Lung (tissue), 12 donors: ENCODE results near the gene UNC5A. TPM values are rescaled to one million over a fixed set of nuclear protein-coding genes. Genes with fewer than 3 reads are reported as not detected.

Source experiments
- ATAC-seq: fragments of 200-7000 bp; cut with Tn5 transposase; one replicate; pipeline ENCODE4 v1.9.1; 2020; ENCODE audit warnings: moderate number of reproducible peaks; ENCODE audit not compliant: insufficient read depth, low FRiP score
- DNase-seq, 3 donors: peaks; one replicate each; pipeline ENCODE4 v3.0.0-alpha.2; 2013 to 2017
- H3K27ac ChIP-seq, 2 donors: one replicate each; pipeline ENCODE4 v1.5.1; 2013; ENCODE audit warnings: mild to moderate bottlenecking in 2 of 2, moderate library complexity in 2 of 2, control low read depth in 1 of 2, inconsistent platforms in 1 of 2, low read depth in 1 of 2, low read length in 1 of 2
- H3K27me3 ChIP-seq, 3 donors: one replicate each; pipeline ENCODE4 v1.5.1; 2013; ENCODE audit warnings: low read length in 2 of 3; ENCODE audit not compliant: control insufficient read depth in 3 of 3, insufficient read depth in 3 of 3
- H3K36me3 ChIP-seq, 4 donors: one replicate each; pipeline ENCODE4 v1.5.1; 2013; ENCODE audit warnings: low read length in 4 of 4, mild to moderate bottlenecking in 1 of 4, moderate library complexity in 1 of 4; ENCODE audit not compliant: control insufficient read depth in 4 of 4, insufficient read depth in 4 of 4
- H3K4me1 ChIP-seq, 5 donors: one replicate each; pipeline ENCODE4 v1.5.1; 2013; ENCODE audit warnings: low read length in 5 of 5, mild to moderate bottlenecking in 2 of 5, moderate library complexity in 1 of 5; ENCODE audit not compliant: control insufficient read depth in 5 of 5, insufficient read depth in 5 of 5
- H3K4me3 ChIP-seq: one replicate; pipeline ENCODE4 v1.5.1; 2013; ENCODE audit warnings: mild to moderate bottlenecking, control low read depth, moderate library complexity
- H3K9ac ChIP-seq, 2 donors: one replicate each; pipeline ENCODE4 v1.5.1; 2013; ENCODE audit warnings: low read length in 2 of 2, control low read depth in 1 of 2; ENCODE audit not compliant: insufficient read depth in 1 of 2
- H3K9me3 ChIP-seq, 4 donors: one replicate each; pipeline ENCODE4 v1.5.1; 2013; ENCODE audit warnings: low read length in 3 of 4, mild to moderate bottlenecking in 1 of 4, moderate library complexity in 1 of 4; ENCODE audit not compliant: control insufficient read depth in 4 of 4, insufficient read depth in 3 of 4
- CTCF ChIP-seq: IDR thresholded peaks from 2 replicates; pipeline ENCODE4 v1.5.1; 2012; ENCODE audit warnings: mild to moderate bottlenecking; ENCODE audit errors: control extremely low read depth, extremely low read depth
- WGBS, 2 donors: extraction: QIAGEN DNeasy Blood & Tissue Kit; methylation state at CpG; one replicate each; pipeline ENCODE4 v1.1.7; 2013; 5-methylcytosine and 5-hydroxymethylcytosine counted together
- polyA plus RNA-seq, 2 donors: library from polyadenylated mRNA; stranded (reverse); fragments of 200-250 nt; gene quantifications; one replicate each; pipeline ENCODE4 v1.2.1, GENCODE V29; 2013
- total RNA-seq, 2 donors: library from RNA; depleted of rRNA in 1 of 2; stranded (reverse); fragments of >200 nt in 1 of 2; gene quantifications; one replicate each; pipeline ENCODE4 v1.2.1, GENCODE V29; 2014 to 2021
- donor health status: control.
- donor health status: control.
- donor health status: Bipolar disorder and iron deficiency.
- donor health status: healthy.
- donor health status: DM: yes; HTN: yes; CAD: no.

Gene UNC5A
- total and polyA plus RNA-seq, 4 donors: 0.08 to 0.40 (median 0.13) TPM

- Histone ChIP-seq H3K36me3 (no peaks in the 10 kb centered on the region), H3K27me3 (peaks cover 0 to 22% (median 5%) of the 10 kb centered on the region in 3 donors), H3K4me3 (no peak overlapping the region), H3K9ac (no peak overlapping the region), H3K4me1 (peaks cover 0 to 17% (median 10%) of the 10 kb centered on the region in 5 donors), H3K9me3 (no peaks in the 10 kb centered on the region), H3K27ac (no peak overlapping the region)
- DNase-seq (peak; percentile 16 to 29 (median 21)), ATAC-seq (no peak)
- 19 to 20% methylated on average over 11 to 15 of the region's 15 CpGs for WGBS, 2 donors
- TF ChIP-seq CTCF: no peak
Observed at GRCh38 chr5:176784218-176785165, 25.9 kb upstream of the UNC5A start.

GRCh38 chr5:176785184-176786145, 24.9 kb upstream of the UNC5A start:
- WGBS, 2 donors: 46 to 54% methylated on average over 27 of the region's 27 CpGs
- no peak overlapping the region for H3K9ac ChIP-seq

GRCh38 chr5:176787676-176788075, 22.7 kb upstream of the UNC5A start:
- Histone ChIP-seq H3K4me1 (peaks cover 0 to 4% (median 0%) of the 10 kb centered on the region in 5 donors), H3K27ac (no peak overlapping the region), H3K9ac (no peak overlapping the region), H3K36me3 (no peaks in the 10 kb centered on the region), H3K4me3 (no peak overlapping the region), H3K9me3 (no peaks in the 10 kb centered on the region), H3K27me3 (peaks cover 3 to 28% (median 14%) of the 10 kb centered on the region in 3 donors)
- no peak for ATAC-seq
- 79 to 88% methylated on average over 3 of the region's 3 CpGs for WGBS, 2 donors
- TF ChIP-seq CTCF: no peak
- DNase-seq: no peak

More at GRCh38 chr5:176785184-176786145, 24.9 kb upstream of the UNC5A start:
- H3K9me3 ChIP-seq: no peaks in the 10 kb centered on the region
- TF ChIP-seq CTCF: no peak
- ATAC-seq (no peak), DNase-seq (no peak)
- H3K4me1 ChIP-seq: peaks cover 0 to 14% (median 10%) of the 10 kb centered on the region in 5 donors
- no peaks in the 10 kb centered on the region for H3K36me3 ChIP-seq
- H3K4me3 ChIP-seq: no peak overlapping the region
- H3K27ac ChIP-seq: no peak overlapping the region
- peaks cover 0 to 26% (median 9%) of the 10 kb centered on the region in 3 donors for H3K27me3 ChIP-seq
